Renal cortex interstitium (tissue), 15 donors: ENCODE results near the gene TCOF1. TPM values are rescaled to one million over a fixed set of nuclear protein-coding genes. Genes with fewer than 3 reads are reported as not detected.
A peak's percentile ranks its signal among the peaks of the same experiment; 100 is the strongest.

Experiments
- DNase-seq, 11 donors: peaks; one replicate each; pipeline ENCODE4 v3.0.0-alpha.2; 2013; ENCODE audit warnings: low read depth in 9 of 11, low spot score in 4 of 11; ENCODE audit errors: extremely low read depth in 1 of 11
- long read RNA-seq, 16 experiments: transcript quantifications; one replicate each; lab custom pipeline, GENCODE V29; 2026
- polyA plus RNA-seq, 3 donors: library from polyadenylated mRNA; unstranded; fragments of 120-200 nt; gene quantifications; one replicate each; pipeline ENCODE4 v1.2.1, GENCODE V29; 2013; ENCODE audit not compliant: insufficient read length in 3 of 3

The TCOF1 gene
- polyA plus RNA-seq: 10 to 100 TPM; 36.9 to 39.5 (median 39.3) TPM
- long read RNA-seq, donor 1, partial matches to known transcripts: 2,934 of 4,962 reads
- long read RNA-seq, donor 1, other reads (novel, unspliced or antisense): 2,028 of 4,962 reads
- long read RNA-seq, donor 2, partial matches to known transcripts: 33 of 33 reads
- long read RNA-seq, donor 2, other reads (novel, unspliced or antisense): 0 of 33 reads
- long read RNA-seq, donor 3, partial matches to known transcripts: 170 of 433 reads
- long read RNA-seq, donor 3, other reads (novel, unspliced or antisense): 263 of 433 reads
- long read RNA-seq, donor 4, partial matches to known transcripts: 39 of 39 reads
- long read RNA-seq, donor 4, other reads (novel, unspliced or antisense): 0 of 39 reads
- long read RNA-seq, donor 5: 0 reads
- long read RNA-seq, donor 6, partial matches to known transcripts: 43 of 43 reads
- long read RNA-seq, donor 6, other reads (novel, unspliced or antisense): 0 of 43 reads
- long read RNA-seq, donor 7, partial matches to known transcripts: 25 of 25 reads
- long read RNA-seq, donor 7, other reads (novel, unspliced or antisense): 0 of 25 reads
- long read RNA-seq, donor 8: 0 reads
- long read RNA-seq, donor 9, partial matches to known transcripts: 20 of 20 reads
- long read RNA-seq, donor 9, other reads (novel, unspliced or antisense): 0 of 20 reads
- long read RNA-seq, donor 10, partial matches to known transcripts: 22 of 22 reads
- long read RNA-seq, donor 10, other reads (novel, unspliced or antisense): 0 of 22 reads
- long read RNA-seq, donor 11, partial matches to known transcripts: 24 of 24 reads
- long read RNA-seq, donor 11, other reads (novel, unspliced or antisense): 0 of 24 reads
- long read RNA-seq, donor 12, partial matches to known transcripts: 9 of 9 reads
- long read RNA-seq, donor 12, other reads (novel, unspliced or antisense): 0 of 9 reads
- long read RNA-seq, donor 13: 0 reads
- long read RNA-seq, donor 14, partial matches to known transcripts: 15 of 15 reads
- long read RNA-seq, donor 14, other reads (novel, unspliced or antisense): 0 of 15 reads
- long read RNA-seq, donor 15, partial matches to known transcripts: 25 of 25 reads
- long read RNA-seq, donor 15, other reads (novel, unspliced or antisense): 0 of 25 reads
- long read RNA-seq, donor 16, partial matches to known transcripts: 46 of 51 reads
- long read RNA-seq, donor 16, other reads (novel, unspliced or antisense): 5 of 51 reads

GRCh38 chr5:150357326-150358260 lies at the start of gene TCOF1:
TSS of gene TCOF1 (plus strand) at chr5:150357697. CDS start at chr5:150357747, 50 bp downstream.
- peak; percentile 88 to 96 (median 95) for DNase-seq

GRCh38 chr5:150309101-150309885 lies 48.2 kb upstream of the TCOF1 start:
- DNase-seq: no peak

DNA sequence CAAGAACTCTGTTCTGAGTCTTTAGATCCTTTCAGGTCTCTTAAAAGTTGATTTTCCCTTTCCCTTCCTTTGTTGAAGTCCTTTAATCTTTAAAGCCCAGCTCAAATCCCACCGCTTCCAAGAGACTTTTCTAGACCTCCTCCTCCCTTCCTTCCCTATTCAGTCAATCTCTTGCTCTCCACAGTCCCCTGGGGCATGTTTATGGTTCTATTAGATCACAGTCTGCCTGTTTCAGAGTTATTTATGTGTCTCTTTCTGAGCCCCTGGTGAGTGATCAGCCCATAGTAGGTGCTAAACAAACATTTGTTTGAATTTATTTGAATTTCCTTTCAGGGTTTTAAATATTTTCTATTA lies 47.6 kb upstream of the TCOF1 start:
- DNase-seq: no peak

- no peak for DNase-seq
Measured at GRCh38 chr5:150310246-150310645, 47.3 kb upstream of the TCOF1 start.

DNA sequence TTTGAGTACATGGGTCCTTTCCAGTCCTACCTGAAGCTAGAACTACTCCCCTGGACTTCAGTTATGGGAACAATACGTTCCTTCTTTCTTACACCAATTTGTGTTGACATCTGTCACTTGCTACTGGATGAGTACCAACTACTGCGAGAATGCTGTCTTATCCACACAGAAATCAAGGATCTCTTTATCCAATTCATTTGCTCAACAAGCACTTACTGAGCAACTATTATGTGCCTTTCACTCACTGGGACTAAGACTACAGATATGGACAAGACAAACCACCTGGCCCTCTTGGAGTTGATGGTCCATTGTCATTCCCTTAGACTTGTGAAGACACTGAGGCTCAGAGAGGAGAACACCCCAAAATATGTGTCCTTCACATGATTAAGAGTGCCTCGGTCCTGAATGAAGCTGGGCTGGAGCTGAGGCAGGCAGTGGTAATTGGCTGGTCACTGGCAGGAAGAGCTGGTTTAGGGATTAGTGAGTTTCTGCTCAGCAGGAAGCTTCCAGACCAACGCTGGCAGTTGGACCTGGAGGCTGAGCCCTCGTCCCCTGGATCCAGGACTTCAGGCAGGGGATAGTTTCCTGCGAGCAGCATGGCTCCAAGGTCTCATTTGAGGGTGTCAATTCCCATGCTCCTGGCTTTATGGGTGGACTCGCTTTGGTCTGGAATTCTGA lies 46.3 kb upstream of the TCOF1 start:
- no peak for DNase-seq

DNA sequence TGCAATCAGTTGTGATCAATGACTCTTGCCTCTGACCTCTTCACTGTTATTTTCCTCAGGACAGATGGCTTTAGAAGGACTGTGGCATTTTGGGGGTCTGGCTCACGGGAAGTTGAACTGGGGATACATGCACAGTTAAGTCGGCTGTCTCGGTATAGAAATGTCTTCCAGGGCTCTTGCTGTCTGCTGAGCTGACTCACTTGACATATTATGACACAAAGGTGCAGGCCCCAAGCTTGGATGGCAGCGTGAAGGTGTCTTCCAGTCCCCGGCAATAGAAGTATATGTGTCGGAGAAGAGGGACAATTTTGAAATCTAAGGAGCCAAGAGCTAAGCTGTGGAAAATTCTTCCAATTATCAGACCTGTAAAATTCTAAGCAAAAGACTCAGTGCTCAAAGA lies 45.0 kb upstream of the TCOF1 start:
- no peak for DNase-seq

DNA sequence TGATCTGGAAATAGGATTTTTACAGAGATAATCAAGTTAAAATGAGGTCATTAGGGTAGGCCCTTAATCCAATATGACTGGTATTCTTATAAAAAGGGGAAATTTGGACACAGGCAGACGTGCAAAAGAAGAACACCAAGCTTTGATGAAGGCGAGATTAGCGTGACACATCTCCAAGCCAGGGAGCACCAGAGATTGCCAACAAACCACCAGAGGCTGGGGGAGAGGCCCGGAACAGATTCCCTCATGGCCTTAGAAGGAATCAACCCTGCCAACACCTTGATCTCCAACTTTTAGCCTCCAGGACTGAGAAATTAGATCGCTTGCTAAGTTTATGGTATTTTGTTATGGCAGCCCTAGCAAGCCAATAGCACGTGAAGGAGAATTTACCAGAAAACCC lies 44.0 kb upstream of the TCOF1 start:
- DNase-seq: no peak

- DNase-seq: no peak
Measured at GRCh38 chr5:150313921-150314716, 43.4 kb upstream of the TCOF1 start.

DNA sequence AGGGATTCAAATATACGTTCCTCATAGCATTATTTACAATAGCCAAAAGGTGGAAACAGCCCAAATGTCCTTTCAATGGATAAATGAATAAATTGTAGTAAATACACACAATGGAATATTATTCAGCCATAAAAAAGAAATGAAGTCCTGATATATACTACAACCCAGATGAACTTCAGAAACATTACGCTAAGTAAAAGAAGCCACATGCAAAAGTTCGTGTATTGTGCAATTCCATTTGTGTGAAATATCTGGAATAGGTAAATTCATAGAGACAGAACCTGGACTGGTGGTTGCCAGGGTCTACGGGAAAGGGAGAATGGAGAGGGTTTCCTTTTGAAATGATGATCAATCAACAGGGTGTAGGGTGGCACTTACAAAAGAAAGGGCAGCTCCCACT lies 42.3 kb upstream of the TCOF1 start:
- DNase-seq: no peak

GRCh38 chr5:150316320-150316719 lies 41.2 kb upstream of the TCOF1 start:
- DNase-seq: no peak

DNA sequence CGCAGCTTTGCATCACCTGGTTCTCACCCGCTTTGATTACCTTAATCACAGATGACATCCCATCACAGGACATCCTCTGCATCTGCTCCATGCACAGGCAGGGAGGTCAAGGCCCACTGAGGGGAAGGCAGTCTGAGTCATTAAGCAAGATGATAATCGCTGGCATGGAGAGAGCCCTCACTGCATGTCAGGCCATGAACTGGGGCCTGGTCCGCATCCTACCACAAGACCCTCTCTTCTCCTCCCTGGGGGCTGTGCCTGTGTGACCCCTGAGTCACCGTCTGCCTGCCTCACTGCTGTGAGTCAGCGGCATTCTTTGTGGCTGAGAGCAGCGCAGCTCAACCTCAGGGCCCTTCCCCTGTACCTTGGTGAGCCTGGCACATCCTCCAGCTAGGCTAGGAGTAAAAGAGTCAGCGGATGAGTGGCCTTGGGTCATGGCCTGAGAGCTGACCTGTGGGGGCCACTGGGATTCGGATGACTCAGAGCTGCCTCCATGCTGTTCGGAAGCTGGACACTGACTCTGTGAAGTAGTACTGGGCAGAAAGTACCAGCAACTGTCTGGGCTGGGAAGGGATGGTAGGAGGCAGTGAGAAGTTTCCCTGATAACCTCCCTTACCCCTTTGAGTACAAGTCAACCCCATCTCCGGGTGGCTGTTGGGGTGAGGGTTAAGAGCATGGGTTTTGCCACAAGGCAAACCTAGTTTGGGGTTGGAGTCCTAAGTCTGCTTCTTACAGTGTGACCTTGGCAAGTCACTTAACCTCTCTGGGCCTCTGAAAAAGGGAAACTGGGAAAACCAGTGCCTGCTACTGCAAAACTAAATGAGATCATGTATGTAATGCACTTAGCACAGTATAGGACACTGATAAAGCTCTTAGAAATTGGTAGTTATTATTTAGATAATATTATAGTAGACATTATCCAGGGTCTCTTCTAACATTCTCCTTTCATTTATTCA lies 40.2 kb upstream of the TCOF1 start:
- DNase-seq: no peak

- DNase-seq: no peak
Measured at GRCh38 chr5:150318613-150319483, 38.6 kb upstream of the TCOF1 start.

- no peak for DNase-seq
Measured at GRCh38 chr5:150319484-150319790, 38.1 kb upstream of the TCOF1 start.

DNA sequence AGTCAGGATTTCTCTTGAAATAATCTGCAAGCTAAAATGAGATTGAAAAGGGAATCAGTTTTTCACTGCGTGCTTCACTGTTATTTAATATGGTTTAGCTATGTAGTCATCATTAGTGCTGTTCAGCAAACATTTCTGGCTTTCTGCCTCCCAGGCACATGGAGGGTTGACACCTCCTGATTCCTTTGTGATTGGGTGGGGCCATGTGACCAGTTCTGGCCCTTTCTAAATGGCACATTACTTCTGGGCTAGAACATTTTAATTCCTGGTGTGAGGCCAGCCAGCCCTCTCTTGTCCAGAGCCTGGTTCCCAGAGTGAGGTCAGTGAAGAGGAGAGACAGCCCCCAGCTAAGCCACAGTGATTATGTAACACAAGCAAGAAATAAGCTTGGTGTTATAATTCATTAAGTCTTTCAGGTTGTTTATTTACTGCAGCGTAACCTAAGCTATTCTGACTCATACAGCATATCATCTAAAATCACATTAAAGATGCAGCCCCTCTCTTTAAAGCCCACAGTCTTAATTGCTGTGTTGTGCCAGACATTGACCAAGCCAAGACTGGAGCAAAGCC lies 37.4 kb upstream of the TCOF1 start:
- peak in 1 of 11 donors; percentile 50 for DNase-seq
